ENCODE results near the gene GRHL1. TPM values are rescaled to one million over a fixed set of nuclear protein-coding genes. Genes with fewer than 3 reads are reported as not detected.

GRHL1 gene
- total and polyA plus RNA-seq, 2 experiments from 2014 or later: 2.9 to 4.2 TPM

DNA sequence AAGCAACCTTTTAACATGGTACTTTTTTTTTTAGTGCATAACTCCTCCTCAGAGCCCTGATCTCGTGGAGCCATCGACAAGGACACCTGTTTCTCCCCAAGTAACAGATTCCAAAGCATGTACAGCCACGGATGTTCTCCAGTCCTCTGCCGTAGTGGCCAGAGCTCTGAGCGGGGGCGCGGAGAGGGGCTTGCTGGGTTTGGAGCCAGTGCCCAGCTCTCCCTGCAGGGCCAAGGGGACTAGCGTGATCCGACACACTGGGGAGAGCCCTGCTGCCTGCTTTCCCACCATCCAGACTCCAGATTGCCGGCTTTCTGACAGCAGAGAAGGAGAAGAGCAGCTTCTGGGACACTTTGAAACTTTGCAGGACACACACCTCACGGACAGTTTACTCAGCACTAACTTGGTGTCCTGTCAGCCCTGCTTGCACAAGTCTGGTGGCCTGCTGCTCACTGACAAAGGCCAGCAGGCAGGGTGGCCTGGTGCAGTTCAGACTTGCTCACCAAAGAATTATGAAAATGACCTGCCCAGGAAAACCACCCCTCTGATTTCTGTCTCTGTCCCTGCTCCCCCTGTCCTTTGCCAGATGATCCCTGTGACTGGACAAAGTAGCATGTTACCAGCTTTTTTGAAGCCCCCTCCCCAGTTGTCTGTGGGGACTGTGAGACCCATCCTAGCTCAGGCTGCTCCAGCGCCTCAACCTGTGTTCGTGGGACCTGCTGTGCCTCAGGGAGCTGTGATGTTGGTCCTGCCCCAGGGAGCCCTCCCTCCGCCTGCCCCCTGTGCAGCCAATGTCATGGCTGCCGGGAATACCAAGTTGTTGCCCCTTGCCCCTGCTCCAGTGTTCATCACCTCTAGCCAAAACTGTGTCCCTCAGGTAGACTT is 96.4 kb downstream of the GRHL1 start (continued):
- TF ChIP-seq, protein P1, sequence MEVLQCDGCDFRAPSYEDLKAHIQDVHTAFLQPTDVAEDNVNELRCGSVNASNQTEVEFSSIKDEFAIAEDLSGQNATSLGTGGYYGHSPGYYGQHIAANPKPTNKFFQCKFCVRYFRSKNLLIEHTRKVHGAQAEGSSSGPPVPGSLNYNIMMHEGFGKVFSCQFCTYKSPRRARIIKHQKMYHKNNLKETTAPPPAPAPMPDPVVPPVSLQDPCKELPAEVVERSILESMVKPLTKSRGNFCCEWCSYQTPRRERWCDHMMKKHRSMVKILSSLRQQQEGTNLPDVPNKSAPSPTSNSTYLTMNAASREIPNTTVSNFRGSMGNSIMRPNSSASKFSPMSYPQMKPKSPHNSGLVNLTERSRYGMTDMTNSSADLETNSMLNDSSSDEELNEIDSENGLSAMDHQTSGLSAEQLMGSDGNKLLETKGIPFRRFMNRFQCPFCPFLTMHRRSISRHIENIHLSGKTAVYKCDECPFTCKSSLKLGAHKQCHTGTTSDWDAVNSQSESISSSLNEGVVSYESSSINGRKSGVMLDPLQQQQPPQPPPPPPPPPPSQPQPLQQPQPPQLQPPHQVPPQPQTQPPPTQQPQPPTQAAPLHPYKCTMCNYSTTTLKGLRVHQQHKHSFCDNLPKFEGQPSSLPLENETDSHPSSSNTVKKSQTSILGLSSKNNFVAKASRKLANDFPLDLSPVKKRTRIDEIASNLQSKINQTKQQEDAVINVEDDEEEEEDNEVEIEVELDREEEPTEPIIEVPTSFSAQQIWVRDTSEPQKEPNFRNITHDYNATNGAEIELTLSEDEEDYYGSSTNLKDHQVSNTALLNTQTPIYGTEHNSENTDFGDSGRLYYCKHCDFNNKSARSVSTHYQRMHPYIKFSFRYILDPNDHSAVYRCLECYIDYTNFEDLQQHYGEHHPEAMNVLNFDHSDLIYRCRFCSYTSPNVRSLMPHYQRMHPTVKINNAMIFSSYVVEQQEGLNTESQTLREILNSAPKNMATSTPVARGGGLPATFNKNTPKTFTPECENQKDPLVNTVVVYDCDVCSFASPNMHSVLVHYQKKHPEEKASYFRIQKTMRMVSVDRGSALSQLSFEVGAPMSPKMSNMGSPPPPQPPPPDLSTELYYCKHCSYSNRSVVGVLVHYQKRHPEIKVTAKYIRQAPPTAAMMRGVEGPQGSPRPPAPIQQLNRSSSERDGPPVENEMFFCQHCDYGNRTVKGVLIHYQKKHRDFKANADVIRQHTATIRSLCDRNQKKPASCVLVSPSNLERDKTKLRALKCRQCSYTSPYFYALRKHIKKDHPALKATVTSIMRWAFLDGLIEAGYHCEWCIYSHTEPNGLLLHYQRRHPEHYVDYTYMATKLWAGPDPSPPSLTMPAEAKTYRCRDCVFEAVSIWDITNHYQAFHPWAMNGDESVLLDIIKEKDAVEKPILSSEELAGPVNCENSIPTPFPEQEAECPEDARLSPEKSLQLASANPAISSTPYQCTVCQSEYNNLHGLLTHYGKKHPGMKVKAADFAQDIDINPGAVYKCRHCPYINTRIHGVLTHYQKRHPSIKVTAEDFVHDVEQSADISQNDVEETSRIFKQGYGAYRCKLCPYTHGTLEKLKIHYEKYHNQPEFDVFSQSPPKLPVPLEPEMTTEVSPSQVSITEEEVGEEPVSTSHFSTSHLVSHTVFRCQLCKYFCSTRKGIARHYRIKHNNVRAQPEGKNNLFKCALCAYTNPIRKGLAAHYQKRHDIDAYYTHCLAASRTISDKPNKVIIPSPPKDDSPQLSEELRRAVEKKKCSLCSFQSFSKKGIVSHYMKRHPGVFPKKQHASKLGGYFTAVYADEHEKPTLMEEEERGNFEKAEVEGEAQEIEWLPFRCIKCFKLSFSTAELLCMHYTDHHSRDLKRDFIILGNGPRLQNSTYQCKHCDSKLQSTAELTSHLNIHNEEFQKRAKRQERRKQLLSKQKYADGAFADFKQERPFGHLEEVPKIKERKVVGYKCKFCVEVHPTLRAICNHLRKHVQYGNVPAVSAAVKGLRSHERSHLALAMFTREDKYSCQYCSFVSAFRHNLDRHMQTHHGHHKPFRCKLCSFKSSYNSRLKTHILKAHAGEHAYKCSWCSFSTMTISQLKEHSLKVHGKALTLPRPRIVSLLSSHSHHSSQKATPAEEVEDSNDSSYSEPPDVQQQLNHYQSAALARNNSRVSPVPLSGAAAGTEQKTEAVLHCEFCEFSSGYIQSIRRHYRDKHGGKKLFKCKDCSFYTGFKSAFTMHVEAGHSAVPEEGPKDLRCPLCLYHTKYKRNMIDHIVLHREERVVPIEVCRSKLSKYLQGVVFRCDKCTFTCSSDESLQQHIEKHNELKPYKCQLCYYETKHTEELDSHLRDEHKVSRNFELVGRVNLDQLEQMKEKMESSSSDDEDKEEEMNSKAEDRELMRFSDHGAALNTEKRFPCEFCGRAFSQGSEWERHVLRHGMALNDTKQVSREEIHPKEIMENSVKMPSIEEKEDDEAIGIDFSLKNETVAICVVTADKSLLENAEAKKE (CRISPR knock-in tag; IDR thresholded peaks at IDR 0.05): no peak
- TF ChIP-seq ZNF331 (CRISPR knock-in tag; IDR thresholded peaks at IDR 0.05; ENCODE audit: low read depth): no peak
- no peak for TF ChIP-seq ZNF114 (CRISPR knock-in tag; IDR thresholded peaks at IDR 0.05)
- no peak for TF ChIP-seq JUNB (IDR thresholded peaks at IDR 0.05; ENCODE audit: unreplicated experiment)
- TF ChIP-seq EZH2phosphoT487 (IDR thresholded peaks at IDR 0.05; ENCODE audit: unreplicated experiment): no peak

DNA sequence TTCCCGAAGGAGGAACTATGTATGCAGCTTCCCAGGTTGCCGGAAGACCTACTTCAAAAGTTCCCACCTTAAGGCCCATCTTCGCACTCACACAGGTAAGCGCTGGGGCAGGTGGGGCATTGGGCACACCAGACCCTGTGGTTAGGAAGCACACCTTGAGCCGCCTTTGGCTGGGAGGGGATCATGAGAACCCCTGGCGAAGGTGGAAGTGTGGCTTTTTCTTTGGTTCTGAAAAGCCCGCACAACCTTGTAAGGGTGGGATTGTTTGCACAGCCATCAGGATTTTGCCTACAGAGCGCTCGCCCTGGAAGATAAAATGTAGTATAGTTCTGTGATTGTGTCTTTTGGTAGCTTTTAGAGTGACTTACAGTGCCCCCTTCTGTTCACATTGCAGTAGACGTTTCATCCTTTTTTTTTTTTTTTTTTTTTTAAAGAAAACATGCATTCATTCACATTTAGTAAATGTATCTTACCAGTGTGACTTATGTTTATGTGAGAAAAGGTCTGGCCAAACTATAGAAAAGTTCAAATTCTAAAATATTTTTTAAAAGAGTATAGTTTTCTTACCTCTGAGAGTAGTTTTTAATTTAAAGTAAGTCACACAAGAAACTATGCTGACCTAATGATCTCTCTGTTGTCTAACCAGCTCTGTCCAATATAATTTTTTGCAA is 97.1 kb downstream of the GRHL1 start:
- H3K9me2 ChIP-seq (ENCODE audit: insufficient read depth): no peaks in the 10 kb centered on the region
- no peak overlapping the region for H3K4me2 ChIP-seq
- TF ChIP-seq, protein P2, sequence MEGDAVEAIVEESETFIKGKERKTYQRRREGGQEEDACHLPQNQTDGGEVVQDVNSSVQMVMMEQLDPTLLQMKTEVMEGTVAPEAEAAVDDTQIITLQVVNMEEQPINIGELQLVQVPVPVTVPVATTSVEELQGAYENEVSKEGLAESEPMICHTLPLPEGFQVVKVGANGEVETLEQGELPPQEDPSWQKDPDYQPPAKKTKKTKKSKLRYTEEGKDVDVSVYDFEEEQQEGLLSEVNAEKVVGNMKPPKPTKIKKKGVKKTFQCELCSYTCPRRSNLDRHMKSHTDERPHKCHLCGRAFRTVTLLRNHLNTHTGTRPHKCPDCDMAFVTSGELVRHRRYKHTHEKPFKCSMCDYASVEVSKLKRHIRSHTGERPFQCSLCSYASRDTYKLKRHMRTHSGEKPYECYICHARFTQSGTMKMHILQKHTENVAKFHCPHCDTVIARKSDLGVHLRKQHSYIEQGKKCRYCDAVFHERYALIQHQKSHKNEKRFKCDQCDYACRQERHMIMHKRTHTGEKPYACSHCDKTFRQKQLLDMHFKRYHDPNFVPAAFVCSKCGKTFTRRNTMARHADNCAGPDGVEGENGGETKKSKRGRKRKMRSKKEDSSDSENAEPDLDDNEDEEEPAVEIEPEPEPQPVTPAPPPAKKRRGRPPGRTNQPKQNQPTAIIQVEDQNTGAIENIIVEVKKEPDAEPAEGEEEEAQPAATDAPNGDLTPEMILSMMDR (conservative IDR thresholded peaks at IDR 0.05; ENCODE audit: low read depth in 2 of 2): peak; percentile 66 to 73
- TF ChIP-seq JUNB (IDR thresholded peaks at IDR 0.05; ENCODE audit: unreplicated experiment): no peak
- H3K4me1 ChIP-seq (ENCODE audit: insufficient read depth): 0 out of 2 replicates have a peak, but pooled peaks cover 5% of the 10 kb centered on the region
- H3K4me1 Mint-ChIP-seq: peaks cover 7% of the 10 kb centered on the region
- no peak overlapping the region for H3K4me3 Mint-ChIP-seq
- peaks cover 31% of the 10 kb centered on the region for H3K36me3 Mint-ChIP-seq (ENCODE audit: low read depth)
- peak; percentile 65 for DNase-seq (ENCODE audit: low spot score)
- H3K27me3 Mint-ChIP-seq (ENCODE audit: insufficient read depth, low read depth, poor library complexity): peaks cover 20% of the 10 kb centered on the region
- peaks cover 6% of the 10 kb centered on the region for H3K27me3 ChIP-seq (ENCODE audit: insufficient read depth)
- no peak overlapping the region for H3K27ac Mint-ChIP-seq
- H3K4me3 ChIP-seq: no peak overlapping the region
- no peaks in the 10 kb centered on the region for H3F3A ChIP-seq (replicated peaks; ENCODE audit: low read depth)
- peak; percentile 20 for ATAC-seq
- H4K20me1 ChIP-seq (replicated peaks; ENCODE audit: insufficient read depth): peaks cover 9% of the 10 kb centered on the region
- no peaks in the 10 kb centered on the region for H3K36me3 ChIP-seq (ENCODE audit: insufficient read depth)
- no peak overlapping the region for H2AFZ ChIP-seq
- H3K79me2 ChIP-seq (replicated peaks; ENCODE audit: insufficient read depth): no peaks in the 10 kb centered on the region
- H3K9me3 Mint-ChIP-seq: peaks cover 12% of the 10 kb centered on the region
- H3K27ac ChIP-seq (ENCODE audit: low read depth): no peak overlapping the region
